Omental fat pad (tissue), 4 donors: ENCODE results near the gene SHANK3. TPM values are rescaled to one million over a fixed set of nuclear protein-coding genes. Genes with fewer than 3 reads are reported as not detected.

Experiments
- ATAC-seq: fragments of 150-250 bp; one replicate; pipeline ENCODE4 v1.9.1; 2016; ENCODE audit warnings: mild to moderate bottlenecking, moderate library complexity; ENCODE audit not compliant: low FRiP score
- DNase-seq: peaks from one replicate; pipeline ENCODE4 v3.0.0-alpha.2; 2019; ENCODE audit warnings: low spot score
- CTCF ChIP-seq, 3 donors: fragments of 450-650 bp; IDR thresholded peaks; one replicate each; pipeline ENCODE4 v1.5.1; 2016 to 2017; ENCODE audit warnings: antibody characterized with exemption in 3 of 3, mild to moderate bottlenecking in 3 of 3, moderate library complexity in 2 of 3
- small RNA-seq: library from RNA; depleted of rRNA; stranded (forward); fragments of <200 nt; gene quantifications from one replicate; pipeline ENCODE3, GENCODE V24; 2016
- total RNA-seq, 4 donors: library from RNA; depleted of rRNA; stranded (reverse); fragments of >200 nt; gene quantifications; one replicate each; pipeline ENCODE4 v1.1.0, GENCODE V29; 2016

Gene SHANK3
- total RNA-seq, 4 donors from 2014 or later: 3.3 to 61.3 (median 19.4) TPM

- TF ChIP-seq CTCF (IDR thresholded peaks at IDR 0.05): no peak
- no peak for ATAC-seq
- DNase-seq: no peak
Observed at GRCh38 chr22:50720301-50721256, 48.0 kb downstream of the SHANK3 start.

GRCh38 chr22:50721257-50721844 is 48.7 kb downstream of the SHANK3 start:
- DNase-seq (no peak), ATAC-seq (no peak)
- TF ChIP-seq CTCF (IDR thresholded peaks at IDR 0.05): no peak

- no peak for TF ChIP-seq CTCF (IDR thresholded peaks at IDR 0.05)
- ATAC-seq (no peak), DNase-seq (no peak)
Observed at GRCh38 chr22:50722048-50722701, 49.6 kb downstream of the SHANK3 start.

Small RNA genes within 50 kb of the gene (small RNA-seq; reads per million reads assigned to genes)
- gene RF00019: not detected
- not detected for gene RNU6-409P

Other genes with a start within 250 kb of the SHANK3 start
- 10 to 100 TPM; 37.5 to 66.8 (median 43.8) TPM for gene SBF1, start 197.8 kb upstream of the SHANK3 start, total RNA-seq
- gene ADM2, start 191.3 kb upstream of the SHANK3 start, total RNA-seq: under 1 TPM in 1 of 4 donors, not detected in 3; 0.12 TPM
- not detected for gene MIOX, start 186.0 kb upstream of the SHANK3 start, total RNA-seq
- 10 to 100 TPM; 50.8 to 54.9 (median 51.7) TPM for gene LMF2, start 165.1 kb upstream of the SHANK3 start, total RNA-seq
- 10 to 100 TPM; 27.7 to 48.2 (median 29.5) TPM for gene NCAPH2, start 164.6 kb upstream of the SHANK3 start, total RNA-seq
- gene SCO2, start 147.2 kb upstream of the SHANK3 start, total RNA-seq: 10 to 100 TPM in 2 of 4 donors, 1 to 10 TPM in 2; 2.8 to 15.0 (median 9.2) TPM
- 100 to 1,000 TPM in 3 of 4 donors, 10 to 100 TPM in 1; 47.9 to 212 (median 144) TPM for gene TYMP, start 142.8 kb upstream of the SHANK3 start, total RNA-seq
- gene KLHDC7B, start 126.9 kb upstream of the SHANK3 start, total RNA-seq: under 1 TPM in 1 of 4 donors, not detected in 3; 0.48 TPM
- gene SYCE3, start 109.9 kb upstream of the SHANK3 start, total RNA-seq: not detected
- gene CPT1B, start 94.4 kb upstream of the SHANK3 start, total RNA-seq: 10 to 100 TPM in 3 of 4 donors, 1 to 10 TPM in 1; 4.9 to 29.2 (median 10.8) TPM
- gene CHKB, start 90.0 kb upstream of the SHANK3 start, total RNA-seq: 10 to 100 TPM; 28.3 to 85.6 (median 34.9) TPM
- gene MAPK8IP2, start 72.0 kb upstream of the SHANK3 start, total RNA-seq: 1 to 10 TPM; 1.6 to 3.1 (median 2.4) TPM
- 10 to 100 TPM; 29.9 to 43.5 (median 36.1) TPM for gene ARSA, start 44.7 kb upstream of the SHANK3 start, total RNA-seq
- 1 to 10 TPM in 1 of 4 donors, under 1 TPM in 1, not detected in 2; 0.72 to 1.7 TPM for gene ACR, start 65.4 kb downstream of the SHANK3 start, total RNA-seq
- gene RABL2B, start 110.8 kb downstream of the SHANK3 start, total RNA-seq: 10 to 100 TPM; 13.3 to 18.8 (median 16.6) TPM